Kidney (tissue), 14 donors: Measurements from ENCODE around the gene CASP3. TPM values are rescaled to one million over a fixed set of nuclear protein-coding genes. Genes with fewer than 3 reads are reported as not detected.

Source experiments
- DNase-seq, 5 donors: peaks; one replicate each; pipeline ENCODE4 v3.0.0-alpha.2; 2013 to 2020
- FAIRE-seq: peaks from 2 replicates; lab custom pipeline; 2012; peaks lifted over from hg19 to GRCh38; lab: Jason Lieb, UNC
- H3K27ac ChIP-seq, 2 donors: one replicate each; pipeline ENCODE4 v1.7.0; 2013; ENCODE audit warnings: low read depth in 2 of 2, low read length in 2 of 2, inconsistent platforms in 1 of 2
- H3K27me3 ChIP-seq: one replicate; pipeline ENCODE4 v1.7.1; 2013; ENCODE audit warnings: low read length, inconsistent platforms; ENCODE audit not compliant: control insufficient read depth, insufficient read depth
- H3K36me3 ChIP-seq, 3 donors: one replicate each; pipeline versions ENCODE4 v1.7.0 to v1.7.1; 2013; ENCODE audit warnings: low read length in 3 of 3, control low read depth in 1 of 3, inconsistent platforms in 1 of 3; ENCODE audit not compliant: insufficient read depth in 3 of 3, control insufficient read depth in 2 of 3
- H3K4me1 ChIP-seq, 3 donors: one replicate each; pipeline versions ENCODE4 v1.7.0 to v1.7.1; 2013; ENCODE audit warnings: low read length in 3 of 3, inconsistent platforms in 1 of 3, low read depth in 1 of 3; ENCODE audit not compliant: control insufficient read depth in 2 of 3, insufficient read depth in 2 of 3
- H3K4me3 ChIP-seq, 3 donors: one replicate each; pipeline versions ENCODE4 v1.7.0 to v1.8.1; 2013; ENCODE audit warnings: low read length in 3 of 3, control low read depth in 1 of 3, inconsistent platforms in 1 of 3
- H3K9ac ChIP-seq, 3 donors: one replicate each; pipeline versions ENCODE4 v1.7.0 to v1.7.1; 2013; ENCODE audit warnings: low read length in 3 of 3, control low read depth in 1 of 3, inconsistent platforms in 1 of 3
- H3K9me3 ChIP-seq, 3 donors: one replicate each; pipeline versions ENCODE4 v1.7.0 to v1.7.1; 2013; ENCODE audit warnings: low read length in 3 of 3, control low read depth in 1 of 3, inconsistent platforms in 1 of 3; ENCODE audit not compliant: control insufficient read depth in 2 of 3, insufficient read depth in 1 of 3
- CTCF ChIP-seq: IDR thresholded peaks from 3 replicates; pipeline ENCODE4 v1.5.1; 2012; ENCODE audit warnings: mild to moderate bottlenecking, moderate library complexity, borderline replicate concordance; ENCODE audit not compliant: insufficient read depth; ENCODE audit errors: extremely low read depth
- intact Hi-C: fragments of 100-400 bp; cut with DNase I; formaldehyde crosslinking; loops from one replicate; pipeline ENCODE4 v1.11.1; 2022
- polyA plus RNA-seq: library from polyadenylated mRNA; stranded (reverse); fragments of 350-450 nt; fragmentation: Illumina TruSeq; extraction: RNeasy Lipid Tissue Mini Kit (QIAGEN cat#74804); gene quantifications from one replicate; pipeline ENCODE4 v1.2.3, GENCODE V29; 2014; ENCODE audit warnings: low read depth, low replicate concordance; ENCODE audit not compliant: insufficient read depth
- total RNA-seq: library from RNA; stranded (reverse); fragmentation: NEBNext Ultra II Directional; extraction: Animal tissue kit (Norgen Biotek cat#: 25700); gene quantifications from one replicate; pipeline ENCODE4 v1.2.1, GENCODE V29; 2021
- donor health status: control.
- donor health status: control.
- donor health status: control.
- donor health status: control.
- donor health status: control.
- donor health status: DM: yes; HTN: yes; CAD: no.
- donor health status: Normal renal cell carcinoma (clear cell type).

CASP3 gene
- total and polyA plus RNA-seq, 2 donors from 2014 or later = 7.3 to 22.4 TPM

DNA sequence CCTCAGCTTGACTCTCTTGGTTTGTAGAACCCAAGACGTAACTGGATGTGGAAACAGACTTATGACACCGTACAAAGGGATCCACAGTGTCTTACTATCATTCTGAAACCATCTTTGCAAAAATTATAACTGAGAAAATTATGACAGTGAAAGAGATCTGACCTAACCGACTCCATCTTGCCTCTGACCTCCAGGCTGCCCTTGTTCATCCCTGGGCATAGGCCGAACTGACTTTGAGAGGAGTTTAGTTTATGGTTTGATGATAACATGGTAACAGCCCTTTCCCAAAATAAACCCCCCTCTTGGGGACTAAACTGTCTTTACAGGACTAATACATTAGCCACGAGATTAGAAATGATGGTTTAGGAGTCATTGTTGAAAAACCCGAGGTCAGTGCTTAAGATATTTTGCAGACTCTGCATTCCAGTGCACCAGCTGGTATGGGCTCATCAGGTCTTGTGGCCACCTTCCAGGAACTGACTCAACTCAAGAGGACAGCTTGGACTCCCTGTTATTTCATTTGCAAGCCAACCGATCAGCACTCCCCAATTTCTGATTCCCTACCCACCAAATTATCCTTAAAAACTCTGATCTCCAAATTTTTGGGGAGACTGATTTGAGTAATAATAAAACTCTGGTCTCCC, 49.6 kb downstream of the CASP3 start:
- no peak overlapping the region for H3K9ac ChIP-seq
- H3K27ac ChIP-seq = no peak overlapping the region
- no peak for FAIRE-seq
- no peak for DNase-seq
- TF ChIP-seq CTCF = no peak
- intact Hi-C loops = no loop called here
- H3K4me1 ChIP-seq = peaks cover 0 to 3% (median 0%) of the 10 kb centered on the region in 3 donors
- no peaks in the 10 kb centered on the region for H3K36me3 ChIP-seq
- no peaks in the 10 kb centered on the region for H3K9me3 ChIP-seq
- no peak overlapping the region for H3K4me3 ChIP-seq
- H3K27me3 ChIP-seq = no peaks in the 10 kb centered on the region

- peaks cover 0 to 3% (median 0%) of the 10 kb centered on the region in 3 donors for H3K4me1 ChIP-seq
- no peak for TF ChIP-seq CTCF
- no peaks in the 10 kb centered on the region for H3K36me3 ChIP-seq
- no peak for FAIRE-seq
- H3K4me3 ChIP-seq = no peak overlapping the region
- intact Hi-C loops = no loop called here
- no peaks in the 10 kb centered on the region for H3K9me3 ChIP-seq
- no peak overlapping the region for H3K9ac ChIP-seq
- no peak for DNase-seq
- H3K27ac ChIP-seq = no peak overlapping the region
- H3K27me3 ChIP-seq = no peaks in the 10 kb centered on the region
Observed at GRCh38 chr4:184598753-184599491, 50.3 kb downstream of the CASP3 start.

DNA sequence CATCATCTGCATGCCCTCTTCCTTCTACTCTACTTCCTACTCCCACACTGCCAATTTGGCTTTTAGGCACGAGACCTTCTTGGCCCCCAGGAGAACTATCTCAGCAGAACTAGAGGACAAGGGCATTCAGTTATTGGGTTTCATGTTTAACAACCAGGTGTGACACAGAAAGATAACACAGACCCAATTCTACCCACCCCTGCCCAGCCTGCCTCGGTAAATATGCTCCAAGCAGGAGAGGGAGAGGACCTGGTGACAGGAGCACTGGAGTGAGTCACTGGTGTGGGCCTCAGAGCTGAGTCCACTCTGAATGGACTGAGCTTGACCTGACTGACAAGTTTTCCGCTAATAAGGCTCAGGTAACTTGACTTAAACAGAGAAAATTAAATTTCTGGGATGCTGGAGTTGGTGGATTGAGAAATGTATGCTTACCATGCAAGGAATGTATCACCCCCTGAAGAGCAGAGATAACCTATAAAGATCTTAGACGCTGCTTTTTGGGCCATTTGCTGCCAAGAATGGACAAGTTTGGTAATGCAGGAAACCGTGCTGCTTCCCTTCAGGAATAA, 52.5 kb downstream of the CASP3 start:
- DNase-seq = no peak
- TF ChIP-seq CTCF = no peak
- Histone ChIP-seq H3K9ac (no peak overlapping the region), H3K27me3 (no peaks in the 10 kb centered on the region), H3K4me3 (no peak overlapping the region), H3K9me3 (no peaks in the 10 kb centered on the region), H3K36me3 (no peaks in the 10 kb centered on the region), H3K27ac (no peak overlapping the region), H3K4me1 (peaks cover 0 to 3% (median 0%) of the 10 kb centered on the region in 3 donors)
- FAIRE-seq = no peak
- intact Hi-C loops = no loop called here
